ENCODE measurements around the gene GMPPA.

Gene GMPPA

GRCh38 chr2:219543596-219544358 is 45.1 kb downstream of the GMPPA start, which contains the start of the genes CHPF and TMEM198:
CHPF (minus strand) TSS chr2:219543809; CDS start chr2:219543538, 271 bp downstream.
TMEM198 (plus strand) TSS chr2:219544028; CDS start chr2:219544728, 700 bp downstream.
- Histone ChIP-seq H3K27me3 (ENCODE audit: control insufficient read depth, insufficient read depth, low read length) (no peaks in the 10 kb centered on the region), H2AFZ (peak within 1 kb of the TSS; percentile 99), H3K27ac (peak within 1 kb of the TSS; percentile 91), H3K4me2 (ENCODE audit: low read length) (peak within 1 kb of the TSS; percentile 91), H3K79me2 (peaks cover 5% of the 10 kb centered on the region), H3K4me1 (peaks cover 24% of the 10 kb centered on the region), H3K9me3 (ENCODE audit: control insufficient read depth, low read length) (no peaks in the 10 kb centered on the region), H3K36me3 (ENCODE audit: control insufficient read depth, insufficient read depth, low read length) (no peaks in the 10 kb centered on the region), H3K4me3 (ENCODE audit: low read depth, low read length) (peak within 1 kb of the TSS; percentile 72), H3K9ac (peak within 1 kb of the TSS; percentile 89)
- TF ChIP-seq CTCF (IDR thresholded peaks at IDR 0.05), result no peak

- Histone ChIP-seq H3K4me3 (ENCODE audit: low read depth, low read length) (peak overlapping the region; percentile 72), H2AFZ (peak overlapping the region; percentile 99), H3K4me2 (ENCODE audit: low read length) (peak overlapping the region; percentile 91), H3K27me3 (ENCODE audit: control insufficient read depth, insufficient read depth, low read length) (no peaks in the 10 kb centered on the region), H3K9me3 (ENCODE audit: control insufficient read depth, low read length) (no peaks in the 10 kb centered on the region), H3K27ac (peak overlapping the region; percentile 91), H3K79me2 (peaks cover 5% of the 10 kb centered on the region), H3K9ac (peak overlapping the region; percentile 89), H3K36me3 (ENCODE audit: control insufficient read depth, insufficient read depth, low read length) (no peaks in the 10 kb centered on the region), H3K4me1 (peaks cover 24% of the 10 kb centered on the region)
- TF ChIP-seq CTCF (IDR thresholded peaks at IDR 0.05), result no peak
Observed at GRCh38 chr2:219544567-219544966, 45.9 kb downstream of the GMPPA start.

GRCh38 chr2:219545295-219545942 is 46.7 kb downstream of the GMPPA start:
- Histone ChIP-seq H3K9me3 (ENCODE audit: control insufficient read depth, low read length) (no peaks in the 10 kb centered on the region), H3K36me3 (ENCODE audit: control insufficient read depth, insufficient read depth, low read length) (no peaks in the 10 kb centered on the region), H3K4me3 (ENCODE audit: low read depth, low read length) (no peak overlapping the region), H3K9ac (no peak overlapping the region), H2AFZ (no peak overlapping the region), H3K27me3 (ENCODE audit: control insufficient read depth, insufficient read depth, low read length) (no peaks in the 10 kb centered on the region), H3K4me1 (peaks cover 24% of the 10 kb centered on the region), H3K79me2 (peaks cover 5% of the 10 kb centered on the region), H3K4me2 (ENCODE audit: low read length) (no peak overlapping the region), H3K27ac (no peak overlapping the region)
- TF ChIP-seq CTCF (IDR thresholded peaks at IDR 0.05), result no peak

- no peak for TF ChIP-seq CTCF (IDR thresholded peaks at IDR 0.05)
- Histone ChIP-seq H3K36me3 (ENCODE audit: control insufficient read depth, insufficient read depth, low read length) (no peaks in the 10 kb centered on the region), H3K4me2 (ENCODE audit: low read length) (no peak overlapping the region), H3K27me3 (ENCODE audit: control insufficient read depth, insufficient read depth, low read length) (no peaks in the 10 kb centered on the region), H2AFZ (no peak overlapping the region), H3K79me2 (peaks cover 3% of the 10 kb centered on the region), H3K9me3 (ENCODE audit: control insufficient read depth, low read length) (no peaks in the 10 kb centered on the region), H3K4me3 (ENCODE audit: low read depth, low read length) (no peak overlapping the region), H3K4me1 (peaks cover 24% of the 10 kb centered on the region), H3K27ac (no peak overlapping the region), H3K9ac (no peak overlapping the region)
Observed at GRCh38 chr2:219545943-219546352, 47.3 kb downstream of the GMPPA start.
